Measurements from ENCODE around the gene JAKMIP3.

Gene JAKMIP3

DNA sequence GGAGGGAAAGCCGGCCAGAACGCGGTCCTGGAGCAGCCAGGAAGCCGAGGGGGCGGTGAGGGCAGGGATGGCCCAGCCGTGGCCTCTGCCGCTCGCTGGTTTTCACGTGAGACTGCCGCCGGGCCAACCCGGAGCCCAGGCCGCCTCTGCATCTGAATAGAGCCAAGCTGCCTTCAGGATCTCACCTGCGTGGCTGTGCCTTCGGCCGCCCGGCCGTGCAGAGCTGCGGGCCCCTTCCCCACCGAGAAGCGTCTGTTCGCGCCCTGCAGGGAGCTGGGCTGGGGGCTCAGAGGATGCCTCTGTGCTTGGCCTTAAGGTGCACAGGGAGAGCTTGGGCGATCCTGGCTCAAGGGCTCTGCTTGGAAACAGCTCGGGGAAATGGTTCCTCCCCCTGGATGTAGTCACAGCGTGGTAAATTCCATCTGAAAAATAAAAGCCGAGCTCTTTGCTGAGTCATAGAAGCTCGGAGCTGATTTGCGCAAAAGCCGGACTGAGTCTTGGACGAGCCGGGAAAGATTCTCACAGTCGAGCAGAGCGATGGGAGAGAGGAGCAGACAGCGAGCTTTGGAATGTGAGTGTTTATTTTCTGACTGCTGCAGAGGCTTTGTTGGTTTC, at the start of gene JAKMIP3:
JAKMIP3 (plus strand) TSS at position 456 of the 615 bp plus-strand sequence. CDS start 38,863 bp downstream, outside the sequence.
- no peak for DNase-seq

DNA sequence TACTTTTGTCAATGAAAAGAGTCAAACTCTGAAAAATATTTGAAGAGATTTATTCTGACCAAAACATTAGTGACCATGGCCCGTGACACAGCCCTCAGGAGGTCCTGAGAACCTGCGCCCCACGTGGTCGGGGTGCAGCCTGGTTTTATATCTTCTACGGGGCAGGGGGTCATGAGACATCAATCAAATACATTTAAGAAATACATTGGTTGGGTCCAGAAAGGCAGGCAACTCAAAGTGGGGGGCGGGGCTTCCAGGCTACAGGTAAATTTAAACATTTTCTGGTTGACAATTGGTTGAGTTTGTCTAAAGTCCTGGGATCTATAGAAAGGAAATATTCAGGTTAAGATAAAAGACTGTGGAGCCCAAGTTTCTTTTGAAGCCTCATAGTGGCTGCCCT, 49.2 kb upstream of the JAKMIP3 start:
- no peak for DNase-seq

DNA sequence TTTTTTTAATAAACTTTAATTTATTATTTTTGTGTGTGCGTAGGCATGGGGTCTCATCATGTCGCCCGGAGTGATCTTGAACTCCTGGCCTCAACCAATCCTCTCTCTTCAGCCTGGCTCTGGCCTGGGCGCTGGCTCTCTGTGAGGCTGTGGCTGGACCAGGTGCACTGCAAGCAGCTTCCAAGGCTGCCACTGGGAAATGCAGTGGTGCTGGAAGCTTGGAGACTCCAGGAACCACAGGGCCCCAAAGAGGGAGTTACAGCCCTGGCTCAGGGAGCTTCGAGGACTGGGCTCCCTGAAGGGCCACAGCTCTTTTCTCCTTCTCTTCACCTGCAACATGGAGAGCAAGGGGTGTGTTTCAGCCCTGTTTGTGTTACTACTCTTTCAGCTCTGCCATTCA, 47.3 kb upstream of the JAKMIP3 start:
- DNase-seq = no peak

DNA sequence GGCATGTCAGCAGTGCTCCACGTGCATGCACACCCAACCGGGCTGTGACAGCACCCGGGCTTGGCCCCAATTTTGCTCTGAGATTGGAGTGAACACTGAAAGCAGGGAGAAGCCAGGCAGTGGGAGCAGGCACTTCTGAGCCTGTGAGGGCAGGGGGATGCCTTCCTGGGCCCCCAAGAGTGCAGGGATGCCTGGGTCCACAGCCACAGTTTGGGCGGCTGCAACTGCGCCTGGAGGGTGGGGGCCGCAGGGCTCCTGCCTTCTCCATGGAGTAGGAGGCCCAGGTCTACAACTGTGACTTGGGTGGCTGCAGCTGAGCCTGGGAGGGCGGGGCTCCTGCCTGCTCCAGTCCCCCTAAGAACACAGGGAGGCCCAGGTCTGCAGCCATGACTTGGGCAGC, 46.4 kb upstream of the JAKMIP3 start:
- no peak for DNase-seq

DNA sequence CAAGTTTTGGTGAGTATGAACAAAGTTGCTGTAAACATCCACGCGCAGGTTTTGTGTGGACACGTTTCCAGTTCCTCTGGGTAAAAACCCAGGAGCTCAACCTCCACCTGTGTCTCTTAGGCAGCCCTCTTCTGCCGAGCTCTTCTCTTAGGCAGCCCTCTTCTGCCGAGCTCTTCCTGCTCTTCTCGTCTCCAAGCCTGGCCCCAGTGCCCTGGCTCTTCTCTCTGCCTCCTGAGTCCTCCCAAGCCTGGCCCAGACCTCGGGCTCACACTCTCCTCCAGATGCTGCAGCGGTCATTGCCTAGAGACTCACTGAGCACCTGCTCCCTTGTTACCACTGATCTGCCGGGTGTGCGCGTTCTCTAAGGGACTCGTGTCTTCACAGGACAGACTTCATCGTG, 45.3 kb upstream of the JAKMIP3 start:
- DNase-seq = no peak

DNA sequence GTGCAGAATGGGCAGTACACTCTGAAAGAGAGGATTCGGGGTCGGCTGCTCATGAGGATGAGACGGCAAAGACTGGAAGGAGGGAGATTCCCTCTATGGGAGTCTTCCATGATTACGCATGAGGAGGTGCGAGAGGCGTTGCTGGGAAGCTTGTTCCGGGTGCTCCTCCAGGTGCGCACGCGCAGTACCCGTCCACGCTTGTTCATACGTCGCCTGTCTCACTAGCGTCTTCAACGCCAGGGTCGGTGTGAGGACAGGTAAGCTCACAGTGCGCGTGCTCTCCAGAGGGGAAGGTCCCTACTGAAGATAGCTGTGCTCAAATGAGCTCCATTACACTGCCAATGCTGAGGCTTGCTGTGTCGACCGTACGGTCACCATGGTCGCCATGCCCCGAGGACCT, 44.7 kb upstream of the JAKMIP3 start:
- no peak for DNase-seq

DNA sequence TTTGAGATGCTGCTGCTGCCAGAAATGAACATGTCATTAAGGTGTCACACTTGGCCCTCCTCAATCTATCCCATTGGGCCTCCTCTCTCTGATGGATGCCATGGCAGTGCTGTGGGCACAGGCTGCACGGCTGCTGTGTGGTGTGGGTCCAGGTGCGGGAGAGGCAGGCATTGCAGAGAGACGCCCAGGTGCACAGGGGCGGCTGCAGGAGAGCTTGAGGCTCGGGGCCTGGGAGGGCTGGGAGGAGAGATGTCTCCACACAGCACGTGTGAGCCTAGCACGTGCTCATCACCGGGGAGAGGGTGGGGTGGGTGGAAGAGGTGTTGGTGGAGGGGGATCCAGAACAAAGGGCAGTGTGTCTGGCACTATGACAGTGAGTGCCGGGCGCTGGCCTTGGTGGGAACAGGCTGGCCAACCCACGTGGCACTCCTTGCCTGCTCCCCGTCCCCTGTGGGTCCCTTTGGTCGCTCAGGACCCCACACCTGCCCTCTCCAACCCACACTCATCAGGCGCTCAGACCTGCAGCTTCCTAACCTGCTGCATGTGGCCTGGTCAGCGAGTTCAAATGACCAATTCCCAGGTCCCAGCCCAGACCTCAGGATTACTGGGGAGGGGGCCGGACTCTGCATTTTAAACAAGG, 44.1 kb upstream of the JAKMIP3 start:
- no peak for DNase-seq

DNA sequence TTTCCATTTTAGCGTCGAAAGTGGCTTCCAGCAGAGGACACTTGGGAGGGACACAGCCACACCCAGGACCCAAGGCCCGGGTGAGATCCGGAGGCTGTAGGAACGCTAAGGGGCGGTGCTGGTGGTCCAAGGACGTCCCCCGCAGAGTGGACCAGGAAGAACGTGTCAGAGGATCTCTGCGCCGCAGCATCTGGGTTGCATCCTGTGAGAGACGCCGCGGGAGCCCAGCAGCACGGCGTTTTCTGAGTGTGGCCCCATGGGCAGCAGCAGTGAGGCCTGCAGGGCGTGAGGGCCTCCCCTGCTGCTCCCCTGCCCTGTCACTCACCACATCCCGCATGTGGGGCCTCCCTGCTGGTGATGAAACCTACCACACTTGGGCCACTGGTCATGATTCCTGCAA, 43.5 kb upstream of the JAKMIP3 start:
- no peak for DNase-seq

DNA sequence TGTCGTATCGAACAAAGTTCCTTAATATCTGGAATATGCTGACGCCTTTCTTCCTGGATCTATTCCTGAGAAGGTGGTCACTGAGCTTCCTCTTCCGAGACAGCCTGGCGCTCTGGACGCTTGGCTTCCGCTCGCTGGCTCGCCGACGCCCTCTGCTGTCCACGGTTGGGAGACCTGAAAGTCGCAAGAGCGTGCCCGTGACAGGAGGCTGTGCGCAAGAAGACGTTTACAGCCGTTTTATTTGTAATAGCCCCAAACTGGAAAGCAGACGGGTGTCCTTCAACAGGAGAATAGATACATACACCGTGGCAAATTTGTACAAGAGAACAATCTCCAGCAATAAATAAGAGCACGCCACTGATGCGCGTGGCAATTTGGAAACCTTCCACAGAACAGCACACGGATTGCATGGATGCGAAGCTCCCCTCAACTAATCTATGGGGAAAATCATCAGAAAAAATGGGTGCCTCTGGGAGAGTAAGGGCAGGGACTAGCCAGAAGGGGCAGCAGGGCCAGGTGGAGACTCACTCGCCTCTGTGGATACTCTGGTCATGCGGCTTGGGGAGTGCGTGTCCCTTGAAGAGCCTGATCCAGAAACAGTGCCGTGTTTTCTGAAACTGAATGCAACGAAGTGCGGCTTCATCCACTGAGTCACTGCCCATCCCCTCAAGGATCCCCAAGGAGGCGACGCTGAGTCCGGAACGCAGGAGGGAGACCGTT, 42.5 kb upstream of the JAKMIP3 start:
- peak in 1 of 2 experiments; percentile 48 for DNase-seq

DNA sequence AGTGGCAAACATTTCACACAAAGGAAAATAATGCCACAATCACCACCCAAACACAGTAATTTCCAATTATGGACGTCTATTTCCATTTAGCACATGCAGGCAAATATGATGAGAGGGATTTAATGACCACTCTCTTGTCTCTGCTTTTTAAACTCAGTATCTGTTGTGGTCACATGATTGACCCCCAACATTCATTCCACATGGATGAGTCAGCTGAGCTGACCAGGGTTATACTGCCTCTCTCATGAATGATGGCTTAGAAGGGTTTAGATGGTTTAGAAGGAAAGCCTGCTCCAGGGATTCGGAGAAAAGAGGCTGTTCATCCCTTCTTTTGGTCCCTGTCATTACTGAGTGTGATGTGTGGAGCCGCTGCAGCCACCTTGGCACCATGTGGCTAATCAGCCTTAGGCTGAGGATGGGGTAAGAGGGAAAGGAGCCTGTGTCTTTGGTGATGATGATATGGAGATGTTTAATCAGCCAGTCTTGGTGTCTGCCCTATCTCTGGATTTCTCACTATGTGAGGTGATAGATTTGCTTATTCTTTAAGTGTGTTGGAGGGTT, 38.2 kb upstream of the JAKMIP3 start:
- no peak for DNase-seq

DNA sequence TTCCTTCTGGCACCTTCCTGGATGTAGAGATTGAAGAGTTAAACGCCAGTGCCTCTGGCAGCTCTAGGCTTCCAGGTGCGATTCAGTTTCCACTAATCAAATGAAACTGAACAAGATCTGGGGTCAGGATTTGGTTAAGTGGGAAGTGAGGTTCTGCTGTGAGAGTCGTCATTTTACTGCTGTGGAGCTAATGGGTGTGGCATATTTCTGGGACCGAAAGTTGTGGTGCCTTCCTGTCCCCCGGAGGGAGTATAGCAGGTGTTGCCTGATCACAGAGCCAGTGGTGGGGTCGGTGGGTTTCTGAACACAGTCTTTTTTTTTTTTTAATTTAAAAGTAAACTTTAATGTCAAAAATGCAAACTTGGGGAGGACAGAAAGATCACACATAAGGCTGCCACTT, 37.0 kb upstream of the JAKMIP3 start:
- DNase-seq = no peak

DNA sequence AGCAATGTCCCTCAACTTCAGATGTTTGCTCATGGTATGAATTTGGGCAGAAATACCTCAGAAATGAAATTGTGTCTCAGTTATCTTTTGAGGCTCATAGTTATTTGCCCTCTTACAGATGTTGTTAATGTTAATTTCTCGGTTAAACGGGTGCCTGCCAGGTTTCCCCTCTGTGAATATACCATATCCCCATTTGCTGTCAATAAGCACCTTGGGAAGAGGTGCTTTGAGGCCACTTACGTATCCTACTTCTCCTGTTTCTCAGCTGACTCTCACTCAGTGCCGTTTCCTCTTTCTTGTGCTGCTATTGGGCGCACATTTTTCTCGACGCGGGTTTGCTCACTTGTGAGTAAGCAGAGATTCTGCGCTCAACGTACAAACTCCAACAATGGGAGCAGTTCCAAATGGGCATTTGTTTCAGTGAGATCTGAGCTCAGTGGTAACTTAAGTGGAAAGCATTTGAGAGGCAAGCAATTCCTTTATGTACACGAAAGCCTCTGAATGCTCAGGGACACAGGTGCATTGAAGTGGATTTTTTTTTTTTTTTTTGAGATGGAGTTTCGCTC, 34.8 kb upstream of the JAKMIP3 start:
- peak in 1 of 2 experiments; percentile 9 for DNase-seq

DNA sequence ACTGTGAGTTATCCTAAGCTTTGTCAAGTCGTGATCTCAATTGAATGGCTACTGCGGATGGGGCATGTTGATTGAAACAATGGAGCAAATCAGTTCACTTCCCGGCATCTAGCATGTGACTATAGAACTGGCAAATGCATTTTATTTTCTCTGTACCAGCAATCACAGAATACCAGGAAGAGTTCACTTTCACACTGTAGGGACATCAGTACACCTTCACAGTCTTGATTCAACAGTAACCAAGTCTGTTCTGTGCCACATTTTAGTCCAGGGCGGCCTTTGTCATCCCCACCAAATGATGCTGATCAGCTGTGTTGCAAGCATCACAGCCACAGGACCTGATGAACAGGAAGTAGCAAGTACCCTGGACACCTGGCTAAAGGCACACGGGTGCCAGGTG, 32.1 kb upstream of the JAKMIP3 start:
- DNase-seq = no peak

DNA sequence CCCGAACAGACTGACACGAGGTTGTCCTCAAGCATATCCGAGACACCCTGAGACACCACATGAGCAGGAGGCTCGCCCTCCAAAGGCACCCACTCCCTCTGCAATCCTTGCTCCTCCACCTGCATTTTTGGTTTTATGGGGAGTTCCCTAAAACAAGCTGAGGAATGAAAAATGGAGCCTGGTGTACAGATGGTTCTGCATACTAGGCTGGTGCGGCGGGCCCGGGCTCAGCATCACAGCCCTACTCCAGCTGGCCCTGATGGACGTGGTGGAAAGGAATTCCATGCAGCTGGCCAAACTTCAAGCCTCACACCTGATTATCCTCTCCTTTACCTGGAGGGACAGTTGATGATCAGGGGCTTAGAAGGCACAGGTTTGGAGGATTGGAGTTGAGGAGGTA, 30.3 kb upstream of the JAKMIP3 start:
- no peak for DNase-seq

DNA sequence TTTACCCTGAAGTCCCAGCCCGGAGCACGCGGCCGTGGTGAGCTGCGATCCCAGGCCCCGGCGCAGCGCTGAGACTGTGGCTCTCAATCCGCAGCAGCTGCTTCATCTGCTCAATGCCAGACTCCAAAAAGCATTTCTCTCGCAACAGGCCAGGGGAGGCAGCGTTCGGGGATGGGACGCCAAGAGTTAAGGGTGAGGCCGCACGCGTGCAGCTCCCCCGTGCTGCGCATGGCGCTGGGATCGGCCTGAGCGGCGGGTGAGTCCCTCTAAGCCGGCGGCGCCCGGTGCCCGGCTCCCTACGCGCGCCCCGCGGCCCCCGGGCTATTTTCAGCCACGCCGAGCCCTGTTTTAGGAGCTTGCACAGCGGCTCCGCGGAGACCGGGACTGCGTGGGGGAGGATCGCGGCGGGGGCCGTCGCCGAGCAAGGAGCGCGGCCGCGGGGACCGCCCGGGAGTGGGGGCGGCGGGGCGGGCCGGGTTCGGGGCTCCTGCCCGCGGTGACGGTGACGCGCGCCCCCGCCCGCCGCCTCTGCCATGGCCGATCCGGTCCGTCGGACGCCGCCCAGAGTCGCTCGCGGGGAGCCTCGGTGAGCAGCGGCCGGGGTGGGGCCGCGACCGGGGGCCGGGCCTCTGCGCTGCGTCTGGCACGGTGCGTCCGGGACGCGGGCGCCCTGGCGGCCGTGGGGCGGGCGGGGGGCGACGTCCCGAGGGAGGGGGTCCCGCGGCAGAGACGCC, 29.4 kb upstream of the JAKMIP3 start:
- DNase-seq = peak in 1 of 2 experiments; percentile 34

DNA sequence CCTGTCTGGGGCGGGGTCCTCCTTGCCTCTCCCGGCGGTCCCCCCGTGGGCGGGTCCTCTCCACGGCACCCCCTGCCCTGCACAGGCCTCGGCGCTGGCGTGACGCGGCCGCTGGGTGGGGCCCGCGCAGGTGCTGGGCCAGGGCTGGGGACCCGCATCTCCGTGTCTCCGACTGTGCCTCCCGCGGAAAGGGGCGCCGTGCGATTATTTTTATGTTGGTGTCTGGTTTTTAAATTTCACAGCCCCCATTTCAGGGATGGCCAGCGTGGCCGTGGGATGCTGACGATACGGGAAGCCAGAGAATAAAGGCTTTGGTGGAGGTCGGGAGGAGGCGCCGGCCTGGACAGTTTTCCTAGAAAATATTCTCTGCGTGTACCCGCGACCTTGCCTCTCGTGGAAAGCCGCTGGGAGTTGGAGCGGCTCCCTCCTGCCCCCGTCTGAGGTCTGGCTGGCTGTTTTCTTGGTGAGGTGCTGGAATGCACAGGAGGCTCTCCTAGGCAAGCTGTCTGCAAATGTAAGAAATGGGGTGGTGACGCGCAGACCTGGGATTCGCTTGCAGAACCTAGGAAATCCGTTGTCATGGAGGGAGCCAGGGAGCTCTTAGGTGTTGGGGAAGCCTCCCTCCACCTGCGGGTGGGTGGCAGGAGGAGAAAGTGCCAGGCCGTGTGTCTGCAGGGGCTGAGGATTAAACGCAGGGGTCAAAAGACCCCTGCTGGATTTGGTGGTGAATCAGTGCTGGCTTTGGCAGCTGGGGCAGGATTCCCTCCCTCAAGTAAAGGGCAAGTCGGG, 28.7 kb upstream of the JAKMIP3 start:
- DNase-seq = no peak

DNA sequence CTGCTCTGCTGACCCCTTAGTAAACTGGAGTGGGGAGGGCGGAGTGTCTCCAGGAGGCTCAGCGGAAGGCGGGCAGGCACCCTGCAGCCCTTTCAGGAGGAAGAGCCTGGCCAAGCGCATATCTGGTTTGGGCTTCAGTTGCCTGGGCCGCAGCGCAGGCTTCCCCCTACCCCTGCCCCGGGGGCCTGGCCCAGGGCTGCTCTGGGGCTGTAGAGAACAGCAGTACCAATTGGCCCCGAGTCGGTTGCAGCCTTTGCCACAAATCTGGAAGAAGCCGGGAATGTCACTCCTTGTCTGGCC, 28.1 kb upstream of the JAKMIP3 start:
- no peak for DNase-seq

DNA sequence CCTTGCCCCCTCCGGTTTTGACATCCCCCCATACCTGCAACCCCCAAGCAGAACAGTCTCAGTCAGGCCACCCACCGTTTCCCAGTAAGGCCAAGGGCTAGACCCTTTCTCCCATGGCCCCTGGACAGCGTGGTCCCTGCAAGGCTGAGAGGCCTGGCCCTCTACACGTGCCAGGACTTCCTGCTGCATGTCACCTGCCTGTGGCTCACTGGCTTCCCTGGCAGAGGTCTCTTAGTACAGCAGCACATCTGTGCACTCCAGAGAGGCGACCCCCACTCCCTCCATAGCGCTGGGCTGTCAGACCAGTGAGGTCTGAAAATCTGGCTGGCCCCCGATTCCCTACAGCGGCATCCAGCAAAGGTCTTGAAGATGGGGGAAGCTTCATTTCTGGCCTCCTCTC, 26.4 kb upstream of the JAKMIP3 start:
- DNase-seq = no peak

DNA sequence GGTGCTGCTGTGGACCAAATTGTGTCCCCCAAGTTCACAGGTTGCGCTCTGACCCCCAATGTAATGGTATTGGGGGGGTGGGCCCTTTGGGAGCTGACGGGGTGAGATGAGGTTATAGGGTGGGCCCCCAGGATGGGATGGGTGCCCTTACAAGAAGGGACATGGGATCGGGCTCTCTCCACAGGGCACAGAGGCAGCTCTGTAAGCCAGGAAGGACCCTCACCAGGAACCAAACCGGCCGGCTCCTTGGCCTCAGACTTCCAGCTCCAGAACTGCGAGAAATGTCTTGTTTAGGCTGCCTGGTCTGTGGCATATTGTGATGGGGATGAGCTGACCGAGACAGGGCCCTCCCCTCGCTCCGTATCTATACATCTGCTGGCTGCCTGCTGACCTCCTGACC, 25.7 kb upstream of the JAKMIP3 start:
- DNase-seq = no peak

DNA sequence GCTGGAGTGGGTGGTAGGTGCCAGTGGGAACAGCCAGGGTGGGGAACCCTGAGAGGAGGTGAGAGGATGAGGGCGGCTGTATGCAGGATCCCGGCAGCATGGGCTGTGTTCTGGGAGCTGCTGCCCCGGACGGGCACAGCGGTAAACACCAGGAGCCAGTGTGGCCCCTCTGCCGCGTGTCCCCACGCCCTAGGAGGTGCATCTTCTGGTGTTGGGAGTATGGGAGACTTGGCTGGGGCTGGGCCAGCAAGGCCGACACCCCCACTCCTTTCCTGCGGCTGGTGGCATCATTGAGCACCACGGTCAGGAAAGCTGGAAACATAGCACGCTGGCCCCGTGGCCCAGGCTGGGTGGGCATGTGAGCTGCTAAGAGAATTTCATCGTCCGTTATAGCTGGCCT, 24.4 kb upstream of the JAKMIP3 start:
- DNase-seq = no peak

DNA sequence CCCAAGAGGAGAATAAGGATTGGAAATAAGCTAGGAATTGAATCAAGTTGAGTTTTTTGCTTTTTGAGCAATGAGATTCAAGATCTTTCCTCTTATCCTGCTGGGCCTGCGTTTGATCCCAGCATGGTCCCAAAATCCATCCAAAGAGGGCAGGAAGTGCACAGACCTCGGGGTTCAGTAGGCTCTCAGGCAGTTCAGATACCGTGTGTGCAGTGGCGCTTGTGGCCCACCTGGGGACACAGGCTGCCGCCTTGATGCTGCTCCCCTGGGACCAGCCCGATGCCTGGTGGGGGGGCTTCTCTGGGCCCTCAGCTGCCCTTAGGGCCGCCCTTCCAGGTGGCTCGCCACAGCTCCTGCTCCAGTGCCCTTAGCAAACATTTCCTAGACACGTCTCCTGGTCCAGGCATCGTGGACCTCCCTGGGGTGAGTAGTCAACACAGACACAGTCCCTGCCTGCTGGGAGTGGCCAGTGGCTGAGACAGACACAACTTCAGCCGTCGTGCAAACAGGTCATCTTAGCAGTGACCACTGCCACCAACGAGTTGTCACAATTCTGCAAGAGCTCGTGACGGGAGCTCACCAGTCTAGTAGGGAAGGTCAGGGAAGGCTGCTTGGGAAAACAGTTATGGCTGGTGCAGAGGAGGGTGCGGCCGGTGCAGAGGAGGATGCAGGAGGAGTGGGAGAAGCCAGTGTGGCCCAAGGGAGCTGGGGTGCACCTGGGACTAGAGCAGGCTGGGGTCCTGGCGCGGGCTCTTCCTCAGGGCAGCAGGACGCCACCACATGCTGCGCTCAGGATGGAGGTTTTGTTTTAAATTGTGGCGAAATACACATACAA, 21.7 kb upstream of the JAKMIP3 start:
- DNase-seq = no peak

All from NCI-H524 (cell line).